ENCODE measurements around the gene HGS.

The HGS gene

GRCh38 chr17:81656835-81657234, 27.0 kb upstream of the HGS start:
- DNase-seq, result no peak

- no peak for DNase-seq
Measured at GRCh38 chr17:81659038-81659437, 24.8 kb upstream of the HGS start.

- no peak for DNase-seq
Measured at GRCh38 chr17:81660441-81660840, 23.4 kb upstream of the HGS start.

- no peak for DNase-seq
Measured at GRCh38 chr17:81662002-81662401, 21.8 kb upstream of the HGS start.

GRCh38 chr17:81664051-81664470, 19.8 kb upstream of the HGS start:
- DNase-seq, result no peak

- peak; percentile 49 for DNase-seq
Measured at GRCh38 chr17:81665205-81666091, 18.4 kb upstream of the HGS start.

- peak; percentile 64 for DNase-seq
Measured at GRCh38 chr17:81666092-81666341, 17.8 kb upstream of the HGS start.

- DNase-seq, result peak; percentile 99
Measured at GRCh38 chr17:81666342-81667191, 17.2 kb upstream of the HGS start, which contains the start of the genes CCDC137 and OXLD1. TSS of gene CCDC137 (plus strand) at chr17:81666737. CDS start at chr17:81666767, 30 bp downstream. TSS of gene OXLD1 (minus strand) at chr17:81666605. CDS start at chr17:81666577, 28 bp downstream.

- no peak for DNase-seq
Measured at GRCh38 chr17:81667754-81668153, 16.1 kb upstream of the HGS start.

- no peak for DNase-seq
Measured at GRCh38 chr17:81672504-81672903, 11.3 kb upstream of the HGS start.

- no peak for DNase-seq
Measured at GRCh38 chr17:81672954-81673353, 10.9 kb upstream of the HGS start.

- DNase-seq, result no peak
Measured at GRCh38 chr17:81673561-81674258, 10.1 kb upstream of the HGS start.

- DNase-seq, result peak; percentile 62
Measured at GRCh38 chr17:81675515-81676221, 8.1 kb upstream of the HGS start.

GRCh38 chr17:81676906-81677305, 6.9 kb upstream of the HGS start:
- no peak for DNase-seq

- no peak for DNase-seq
Measured at GRCh38 chr17:81680150-81680549, 3.7 kb upstream of the HGS start.

- peak; percentile 89 for DNase-seq
Measured at GRCh38 chr17:81681672-81682071, 2.1 kb upstream of the HGS start.

GRCh38 chr17:81682565-81683207, 1.1 kb upstream of the HGS start:
- DNase-seq, result peak; percentile 72

GRCh38 chr17:81683208-81683583, 615 bp upstream of the HGS start:
- DNase-seq, result peak; percentile 72

GRCh38 chr17:81684442-81684911, 666 bp downstream of the HGS start:
- DNase-seq, result no peak

- peak; percentile 32 for DNase-seq
Measured at GRCh38 chr17:81685108-81685507, 1.3 kb downstream of the HGS start.

GRCh38 chr17:81686614-81687013, 2.8 kb downstream of the HGS start:
- no peak for DNase-seq

All from NCI-H69 (cell line).